ENCODE measurements around the gene KCNN2.

Gene KCNN2

GRCh38 chr5:114361724-114362196 is at the start of gene KCNN2:
Gene KCNN2, plus strand, starts transcription at chr5:114362070. Its CDS starts 70 bp downstream, at chr5:114362140.
- H3K27ac ChIP-seq (ENCODE audit: low read length), result peak within 1 kb of the TSS; percentile 90
- H3K36me3 ChIP-seq (ENCODE audit: insufficient read depth, low read depth, low read length), result peaks cover 11% of the 10 kb centered on the region; the same call in 1 of the 2 replicates
- H3K9ac ChIP-seq (ENCODE audit: low read depth, low read length), result peak within 1 kb of the TSS; percentile 94
- H3K27me3 ChIP-seq (ENCODE audit: insufficient read depth, low read length), result peaks cover 17% of the 10 kb centered on the region
- peaks cover 29% of the 10 kb centered on the region; the same call in 1 of the 2 replicates for H3K4me1 ChIP-seq (ENCODE audit: insufficient read depth, low read length)
- H3K4me3 ChIP-seq (ENCODE audit: low read length), result peak within 1 kb of the TSS; percentile 76
- no peaks in the 10 kb centered on the region for H3K9me3 ChIP-seq (ENCODE audit: insufficient read depth, low read depth, low read length)

DNA sequence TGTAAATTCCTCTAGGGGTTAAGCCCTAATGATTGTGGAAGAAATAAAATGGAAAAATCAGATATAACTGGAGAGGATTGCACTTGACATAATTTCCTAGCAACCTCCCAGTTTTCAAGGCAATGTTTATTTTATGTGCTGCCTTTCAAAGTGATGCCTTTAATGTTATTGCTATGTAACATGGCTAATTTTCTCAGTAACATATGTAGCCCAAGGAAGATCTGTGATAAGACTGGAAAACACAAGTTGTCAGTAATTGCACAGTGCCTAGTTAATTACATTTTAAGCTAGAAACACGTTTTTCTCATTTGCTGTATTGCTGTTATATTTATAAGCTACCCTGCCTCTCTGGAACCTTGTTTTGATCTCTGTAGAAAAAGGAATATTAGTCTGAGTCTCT is 49.2 kb upstream of the KCNN2 start:
- Histone ChIP-seq H3K9me3 (ENCODE audit: insufficient read depth, low read depth, low read length) (no peaks in the 10 kb centered on the region), H3K4me1 (ENCODE audit: insufficient read depth, low read length) (peaks cover 28% of the 10 kb centered on the region), H3K36me3 (ENCODE audit: insufficient read depth, low read depth, low read length) (no peaks in the 10 kb centered on the region), H3K9ac (ENCODE audit: low read depth, low read length) (no peak overlapping the region), H3K4me3 (ENCODE audit: low read length) (no peak overlapping the region), H3K27me3 (ENCODE audit: insufficient read depth, low read length) (no peaks in the 10 kb centered on the region), H3K27ac (ENCODE audit: low read length) (no peak overlapping the region)

DNA sequence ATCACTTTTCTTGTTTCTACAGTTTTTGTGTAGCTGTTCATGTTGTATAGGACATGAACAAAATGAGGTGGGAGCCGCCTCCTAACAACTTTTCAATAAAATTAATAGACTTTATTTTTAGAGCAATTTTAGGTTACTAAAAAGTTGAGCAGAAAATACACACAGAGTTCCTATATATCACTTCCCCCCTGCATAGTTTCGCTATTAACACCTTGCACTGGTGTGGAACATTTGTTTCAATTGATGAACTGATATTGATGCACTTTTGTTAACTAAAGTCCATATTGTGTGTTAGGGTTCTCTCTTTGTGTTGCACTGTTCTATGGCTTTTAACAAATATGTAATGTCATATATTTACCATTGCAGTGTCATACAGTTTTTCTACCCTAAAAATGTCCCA is 47.8 kb upstream of the KCNN2 start:
- H3K4me3 ChIP-seq (ENCODE audit: low read length), result no peak overlapping the region
- H3K27ac ChIP-seq (ENCODE audit: low read length), result no peak overlapping the region
- H3K4me1 ChIP-seq (ENCODE audit: insufficient read depth, low read length), result peaks cover 16% of the 10 kb centered on the region; the same call in 1 of the 2 replicates
- no peaks in the 10 kb centered on the region for H3K27me3 ChIP-seq (ENCODE audit: insufficient read depth, low read length)
- H3K36me3 ChIP-seq (ENCODE audit: insufficient read depth, low read depth, low read length), result no peaks in the 10 kb centered on the region
- no peaks in the 10 kb centered on the region for H3K9me3 ChIP-seq (ENCODE audit: insufficient read depth, low read depth, low read length)
- no peak overlapping the region for H3K9ac ChIP-seq (ENCODE audit: low read depth, low read length)

DNA sequence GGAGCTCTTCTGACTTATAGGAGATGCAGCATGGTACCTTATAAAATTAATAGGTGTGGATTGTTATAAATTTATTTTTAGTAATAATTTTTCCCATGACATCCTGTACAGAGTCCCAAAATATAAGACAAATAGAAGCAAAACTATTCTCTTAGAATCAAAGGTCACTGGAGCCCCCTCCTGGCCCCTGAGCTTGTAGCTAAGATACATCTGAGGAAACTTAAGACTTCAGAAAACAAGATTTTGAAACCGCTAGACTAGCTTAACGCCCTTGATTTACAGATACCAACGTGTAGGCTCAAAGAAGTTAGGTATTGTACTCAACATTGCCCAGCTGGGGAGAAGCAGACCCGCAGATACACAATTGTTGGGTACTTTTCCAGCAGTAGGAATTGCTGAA is 45.7 kb upstream of the KCNN2 start:
- Histone ChIP-seq H3K9ac (ENCODE audit: low read depth, low read length) (no peak overlapping the region), H3K27ac (ENCODE audit: low read length) (no peak overlapping the region), H3K36me3 (ENCODE audit: insufficient read depth, low read depth, low read length) (no peaks in the 10 kb centered on the region), H3K9me3 (ENCODE audit: insufficient read depth, low read depth, low read length) (no peaks in the 10 kb centered on the region), H3K4me3 (ENCODE audit: low read length) (no peak overlapping the region), H3K27me3 (ENCODE audit: insufficient read depth, low read length) (no peaks in the 10 kb centered on the region), H3K4me1 (ENCODE audit: insufficient read depth, low read length) (peaks cover 16% of the 10 kb centered on the region; the same call in 1 of the 2 replicates)

GRCh38 chr5:114317751-114318150 is 44.1 kb upstream of the KCNN2 start:
- no peak overlapping the region for H3K9ac ChIP-seq (ENCODE audit: low read depth, low read length)
- H3K27ac ChIP-seq (ENCODE audit: low read length), result no peak overlapping the region

DNA sequence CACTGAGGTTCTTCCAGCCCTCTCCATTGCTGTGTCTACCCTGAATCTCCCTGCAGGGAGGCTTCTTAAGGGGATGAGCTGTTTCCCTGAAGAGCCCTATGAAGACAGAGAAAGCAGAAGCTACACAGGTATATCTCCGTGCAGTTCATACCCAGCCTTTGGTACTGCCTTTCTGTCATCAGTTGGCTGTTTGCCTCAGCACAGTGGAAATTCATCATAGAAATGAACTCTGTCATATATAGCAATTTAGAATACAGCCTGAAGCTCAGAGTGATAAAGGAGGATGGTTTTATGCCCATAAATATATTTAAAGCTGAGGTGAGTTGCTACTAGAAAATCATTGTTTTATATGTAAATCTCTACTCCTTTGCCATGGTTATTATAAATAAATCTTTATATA is 42.6 kb upstream of the KCNN2 start:
- no peak overlapping the region for H3K27ac ChIP-seq (ENCODE audit: low read length)
- no peak overlapping the region for H3K4me3 ChIP-seq (ENCODE audit: low read length)
- H3K9ac ChIP-seq (ENCODE audit: low read depth, low read length), result no peak overlapping the region
- H3K4me1 ChIP-seq (ENCODE audit: insufficient read depth, low read length), result 0 out of 2 replicates have a peak, but pooled peaks cover 3% of the 10 kb centered on the region
- no peaks in the 10 kb centered on the region for H3K9me3 ChIP-seq (ENCODE audit: insufficient read depth, low read depth, low read length)
- H3K36me3 ChIP-seq (ENCODE audit: insufficient read depth, low read depth, low read length), result no peaks in the 10 kb centered on the region
- no peaks in the 10 kb centered on the region for H3K27me3 ChIP-seq (ENCODE audit: insufficient read depth, low read length)

More at GRCh38 chr5:114317751-114318150, 44.1 kb upstream of the KCNN2 start:
- peaks cover 5% of the 10 kb centered on the region; the same call in 1 of the 2 replicates for H3K4me1 ChIP-seq (ENCODE audit: insufficient read depth, low read length)
- H3K27me3 ChIP-seq (ENCODE audit: insufficient read depth, low read length), result no peaks in the 10 kb centered on the region
- H3K4me3 ChIP-seq (ENCODE audit: low read length), result no peak overlapping the region
- H3K9me3 ChIP-seq (ENCODE audit: insufficient read depth, low read depth, low read length), result no peaks in the 10 kb centered on the region
- no peaks in the 10 kb centered on the region for H3K36me3 ChIP-seq (ENCODE audit: insufficient read depth, low read depth, low read length)

DNA sequence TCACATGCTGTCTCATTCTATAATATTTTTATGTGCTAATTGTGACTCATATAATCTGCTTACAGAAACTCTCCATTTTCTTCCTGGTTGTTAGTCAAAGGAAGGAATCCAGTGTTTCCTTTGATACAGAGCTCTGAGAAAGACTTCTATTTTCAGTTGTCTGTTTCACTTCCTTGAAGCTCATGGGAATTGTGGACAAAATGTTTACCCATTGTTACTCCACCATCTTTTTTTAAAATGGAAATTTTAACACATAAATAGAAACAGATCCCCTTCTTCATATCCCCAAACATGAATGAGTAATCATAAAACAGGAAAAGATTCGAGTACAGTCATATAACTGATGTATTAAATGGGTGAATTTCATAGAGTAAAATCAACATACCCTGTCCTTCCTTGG is 42.0 kb upstream of the KCNN2 start:
- no peaks in the 10 kb centered on the region for H3K36me3 ChIP-seq (ENCODE audit: insufficient read depth, low read depth, low read length)
- no peaks in the 10 kb centered on the region for H3K9me3 ChIP-seq (ENCODE audit: insufficient read depth, low read depth, low read length)
- H3K4me3 ChIP-seq (ENCODE audit: low read length), result no peak overlapping the region
- H3K27ac ChIP-seq (ENCODE audit: low read length), result no peak overlapping the region
- 0 out of 2 replicates have a peak, but pooled peaks cover 3% of the 10 kb centered on the region for H3K4me1 ChIP-seq (ENCODE audit: insufficient read depth, low read length)
- H3K27me3 ChIP-seq (ENCODE audit: insufficient read depth, low read length), result no peaks in the 10 kb centered on the region
- H3K9ac ChIP-seq (ENCODE audit: low read depth, low read length), result no peak overlapping the region

DNA sequence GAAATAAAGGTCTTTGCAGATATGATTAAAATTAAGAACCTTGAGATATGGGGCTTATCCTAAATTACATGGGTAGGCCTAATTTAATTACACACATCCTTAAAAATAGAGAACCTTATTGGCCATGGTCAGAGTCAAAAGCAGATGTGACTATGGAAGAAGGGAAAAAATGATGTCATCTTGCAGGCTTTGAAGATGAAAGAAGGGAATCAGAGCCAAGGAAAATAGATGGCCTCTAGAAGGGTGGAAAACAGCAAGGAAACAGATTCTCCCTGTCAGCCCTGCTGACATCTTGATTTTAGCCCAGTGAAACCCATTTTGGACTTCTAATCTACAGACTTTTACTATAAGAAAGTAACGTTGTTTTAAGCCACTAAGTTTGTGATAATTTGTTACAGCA is 37.6 kb upstream of the KCNN2 start:
- H3K27me3 ChIP-seq (ENCODE audit: insufficient read depth, low read length), result no peaks in the 10 kb centered on the region
- no peaks in the 10 kb centered on the region for H3K36me3 ChIP-seq (ENCODE audit: insufficient read depth, low read depth, low read length)

GRCh38 chr5:114325541-114325940 is 36.3 kb upstream of the KCNN2 start:
- H3K27me3 ChIP-seq (ENCODE audit: insufficient read depth, low read length), result no peaks in the 10 kb centered on the region
- H3K9ac ChIP-seq (ENCODE audit: low read depth, low read length), result no peak overlapping the region
- H3K4me3 ChIP-seq (ENCODE audit: low read length), result no peak overlapping the region
- no peaks in the 10 kb centered on the region for H3K36me3 ChIP-seq (ENCODE audit: insufficient read depth, low read depth, low read length)
- no peak overlapping the region for H3K27ac ChIP-seq (ENCODE audit: low read length)
- H3K9me3 ChIP-seq (ENCODE audit: insufficient read depth, low read depth, low read length), result no peaks in the 10 kb centered on the region
- H3K4me1 ChIP-seq (ENCODE audit: insufficient read depth, low read length), result no peaks in the 10 kb centered on the region

More for the DNA sequence above, 37.6 kb upstream of the KCNN2 start:
- Histone ChIP-seq H3K9me3 (ENCODE audit: insufficient read depth, low read depth, low read length) (no peaks in the 10 kb centered on the region), H3K4me3 (ENCODE audit: low read length) (no peak overlapping the region), H3K9ac (ENCODE audit: low read depth, low read length) (no peak overlapping the region), H3K27ac (ENCODE audit: low read length) (no peak overlapping the region), H3K4me1 (ENCODE audit: insufficient read depth, low read length) (no peaks in the 10 kb centered on the region)

- Histone ChIP-seq H3K27me3 (ENCODE audit: insufficient read depth, low read length) (no peaks in the 10 kb centered on the region), H3K4me3 (ENCODE audit: low read length) (no peak overlapping the region), H3K9ac (ENCODE audit: low read depth, low read length) (no peak overlapping the region), H3K36me3 (ENCODE audit: insufficient read depth, low read depth, low read length) (no peaks in the 10 kb centered on the region), H3K4me1 (ENCODE audit: insufficient read depth, low read length) (no peaks in the 10 kb centered on the region), H3K27ac (ENCODE audit: low read length) (no peak overlapping the region), H3K9me3 (ENCODE audit: insufficient read depth, low read depth, low read length) (no peaks in the 10 kb centered on the region)
Observed at GRCh38 chr5:114327474-114327873, 34.4 kb upstream of the KCNN2 start.

DNA sequence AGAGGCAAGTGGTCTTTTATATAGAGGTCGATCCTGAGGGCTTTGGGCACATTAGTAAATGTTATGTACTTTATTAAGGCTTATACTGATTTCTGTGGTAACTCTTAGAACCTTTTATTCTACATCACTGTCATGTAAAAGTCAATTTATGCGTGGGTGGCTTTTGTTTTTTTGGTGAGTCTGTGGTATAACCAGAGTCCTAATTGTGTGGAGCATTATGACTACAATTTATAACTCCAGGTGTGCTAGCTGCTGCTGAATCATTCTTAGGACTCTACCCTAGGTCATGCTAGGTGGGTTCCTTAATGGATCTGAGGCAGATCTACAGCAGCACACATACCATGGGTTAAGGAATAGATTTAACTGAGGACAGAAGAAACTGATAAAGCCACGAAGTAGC is 33.9 kb upstream of the KCNN2 start:
- Histone ChIP-seq H3K4me1 (ENCODE audit: insufficient read depth, low read length) (no peaks in the 10 kb centered on the region), H3K36me3 (ENCODE audit: insufficient read depth, low read depth, low read length) (no peaks in the 10 kb centered on the region), H3K4me3 (ENCODE audit: low read length) (no peak overlapping the region), H3K27me3 (ENCODE audit: insufficient read depth, low read length) (no peaks in the 10 kb centered on the region), H3K9me3 (ENCODE audit: insufficient read depth, low read depth, low read length) (no peaks in the 10 kb centered on the region), H3K27ac (ENCODE audit: low read length) (no peak overlapping the region), H3K9ac (ENCODE audit: low read depth, low read length) (no peak overlapping the region)

DNA sequence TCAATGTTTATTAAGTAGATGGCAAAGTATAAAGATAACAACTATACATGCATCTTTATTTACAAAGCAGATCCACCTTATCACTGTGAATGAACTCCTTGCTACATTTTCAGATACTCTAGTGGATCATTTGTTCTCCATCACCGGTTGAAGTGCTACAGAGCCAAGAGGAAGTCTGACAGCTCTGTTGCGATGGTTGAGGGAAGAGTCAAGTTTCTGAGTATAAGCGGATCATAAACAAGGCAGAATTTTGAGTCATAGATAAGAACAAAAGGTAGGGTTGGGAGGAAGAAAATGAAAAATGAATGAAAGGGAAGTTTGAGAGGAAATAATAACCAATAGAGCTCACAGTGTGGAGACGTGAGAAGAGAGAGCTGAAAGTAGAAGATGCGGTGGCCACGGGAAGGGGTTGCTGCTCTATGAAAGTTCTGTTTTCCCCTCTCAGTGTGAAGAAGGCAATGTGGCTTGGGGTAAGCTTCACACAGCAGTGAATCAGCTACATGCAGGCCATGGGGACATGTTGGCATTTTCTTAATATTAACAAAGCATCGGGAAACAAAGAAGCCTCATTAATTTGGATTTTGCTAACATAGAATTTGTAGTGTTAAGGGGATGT is 30.8 kb upstream of the KCNN2 start:
- no peak overlapping the region for H3K4me3 ChIP-seq (ENCODE audit: low read length)
- no peak overlapping the region for H3K9ac ChIP-seq (ENCODE audit: low read depth, low read length)

More for the DNA sequence above, 30.8 kb upstream of the KCNN2 start:
- H3K27ac ChIP-seq (ENCODE audit: low read length), result no peak overlapping the region
- no peaks in the 10 kb centered on the region for H3K9me3 ChIP-seq (ENCODE audit: insufficient read depth, low read depth, low read length)
- no peaks in the 10 kb centered on the region for H3K4me1 ChIP-seq (ENCODE audit: insufficient read depth, low read length)
- no peaks in the 10 kb centered on the region for H3K27me3 ChIP-seq (ENCODE audit: insufficient read depth, low read length)
- H3K36me3 ChIP-seq (ENCODE audit: insufficient read depth, low read depth, low read length), result no peaks in the 10 kb centered on the region

Data from iPS-20b (cell line).